H9 (cell line): Measurements from ENCODE around the gene ITPKC. TPM values are rescaled to one million over a fixed set of nuclear protein-coding genes. Genes with fewer than 3 reads are reported as not detected.

Experiments
- DNase-seq: peaks from one replicate; pipeline ENCODE4 v3.0.0-alpha.2; 2017
- H2AFZ ChIP-seq: one replicate; pipeline ENCODE4 v1.6.1; 2013; ENCODE audit warnings: mild to moderate bottlenecking, low read length, control low read depth, moderate library complexity
- H2AK5ac ChIP-seq: 2 replicates; pipeline ENCODE4 v1.6.1; 2013; ENCODE audit warnings: low read length, control low read depth, mixed read lengths; ENCODE audit not compliant: insufficient read length
- H2BK120ac ChIP-seq: one replicate; pipeline ENCODE4 v1.6.1; 2013; ENCODE audit warnings: low read depth, mild to moderate bottlenecking, low read length, control low read depth, inconsistent platforms; ENCODE audit not compliant: poor library complexity, severe bottlenecking
- H2BK12ac ChIP-seq: 2 replicates; pipeline ENCODE4 v1.6.1; 2013; ENCODE audit warnings: low read length, control low read depth, mixed read lengths, low read depth; ENCODE audit not compliant: insufficient read length
- H2BK15ac ChIP-seq: 2 replicates; pipeline ENCODE4 v1.6.1; 2013; ENCODE audit warnings: low read depth, low read length, control low read depth
- H2BK20ac ChIP-seq: one replicate; pipeline ENCODE4 v1.6.1; 2013; ENCODE audit warnings: low read depth, mild to moderate bottlenecking, low read length, control low read depth, inconsistent platforms; ENCODE audit not compliant: poor library complexity, severe bottlenecking
- H2BK5ac ChIP-seq: 2 replicates; pipeline ENCODE4 v1.6.1; 2013; ENCODE audit warnings: low read length, control low read depth, mixed read lengths; ENCODE audit not compliant: insufficient read length
- H3K14ac ChIP-seq: 2 replicates; pipeline ENCODE4 v1.6.1; 2013; ENCODE audit warnings: low read length, control low read depth; ENCODE audit not compliant: insufficient read depth
- H3K18ac ChIP-seq: 2 replicates; pipeline ENCODE4 v1.6.1; 2013; ENCODE audit warnings: low read depth, mild to moderate bottlenecking, mixed read lengths, low read length, control low read depth; ENCODE audit not compliant: insufficient read length
- H3K23ac ChIP-seq: 2 replicates; pipeline ENCODE4 v1.6.1; 2013; ENCODE audit warnings: low read length, control low read depth, mixed read lengths, low read depth; ENCODE audit not compliant: insufficient read length
- H3K23me2 ChIP-seq: 2 replicates; pipeline ENCODE4 v1.6.1; 2013; ENCODE audit warnings: low read depth, mild to moderate bottlenecking, mixed read lengths, low read length, control low read depth; ENCODE audit not compliant: insufficient read length, poor library complexity, severe bottlenecking
- H3K27ac ChIP-seq: 2 replicates; pipeline ENCODE4 v1.5.1; 2013; ENCODE audit warnings: low read length, control low read depth, mixed read lengths, low read depth; ENCODE audit not compliant: insufficient read length
- H3K27me3 ChIP-seq: 2 replicates; pipeline ENCODE4 v1.6.1; 2013; ENCODE audit warnings: low read length, control low read depth, inconsistent platforms; ENCODE audit not compliant: insufficient read depth
- H3K4ac ChIP-seq: 2 replicates; pipeline ENCODE4 v1.6.1; 2013; ENCODE audit warnings: low read depth, mild to moderate bottlenecking, control low read depth, inconsistent platforms, low read length, moderate library complexity
- H3K4me1 ChIP-seq: 2 replicates; pipeline ENCODE4 v1.6.1; 2013; ENCODE audit warnings: low read length, control low read depth, inconsistent platforms; ENCODE audit not compliant: insufficient read depth
- H3K4me2 ChIP-seq: 2 replicates; pipeline ENCODE4 v1.6.1; 2013; ENCODE audit warnings: low read length, control low read depth, mixed read lengths; ENCODE audit not compliant: insufficient read length, insufficient read depth
- H3K56ac ChIP-seq: 2 replicates; pipeline ENCODE4 v1.6.1; 2013; ENCODE audit warnings: low read depth, mild to moderate bottlenecking, mixed read lengths, low read length, control low read depth; ENCODE audit not compliant: insufficient read length
- H3K79me1 ChIP-seq: 2 replicates; pipeline ENCODE4 v1.6.1; 2013; ENCODE audit warnings: low read depth, mild to moderate bottlenecking, moderate library complexity, low read length, control low read depth, inconsistent platforms; ENCODE audit not compliant: insufficient read depth, poor library complexity, severe bottlenecking
- H3K79me2 ChIP-seq: 2 replicates; pipeline ENCODE4 v1.6.1; 2013; ENCODE audit warnings: low read length, control low read depth, inconsistent platforms; ENCODE audit not compliant: insufficient read depth
- H3K9ac ChIP-seq: 2 replicates; pipeline ENCODE4 v1.6.1; 2013; ENCODE audit warnings: low read length, control low read depth, mixed read lengths; ENCODE audit not compliant: insufficient read length; ENCODE audit errors: extremely low read depth
- H3K9me3 ChIP-seq: one replicate; pipeline ENCODE4 v1.6.1; 2013; ENCODE audit warnings: low read depth, low read length, inconsistent platforms; ENCODE audit not compliant: control insufficient read depth
- H3T11ph ChIP-seq: one replicate; pipeline ENCODE4 v1.6.1; 2013; ENCODE audit warnings: mild to moderate bottlenecking, low read length, control low read depth, inconsistent platforms
- H4K20me1 ChIP-seq: one replicate; pipeline ENCODE4 v1.6.1; 2013; ENCODE audit not compliant: control insufficient read depth, insufficient read length, insufficient read depth
- H4K5ac ChIP-seq: 2 replicates; pipeline ENCODE4 v1.6.1; 2013; ENCODE audit warnings: low read depth, mild to moderate bottlenecking, mixed read lengths, low read length, control low read depth; ENCODE audit not compliant: insufficient read length
- H4K8ac ChIP-seq: replicated peaks from 2 replicates; pipeline ENCODE4 v1.6.1; 2013; ENCODE audit warnings: low read length, control low read depth, mixed read lengths, low read depth; ENCODE audit not compliant: insufficient read length
- H4K91ac ChIP-seq: 2 replicates; pipeline ENCODE4 v1.6.1; 2013; ENCODE audit warnings: low read depth, mild to moderate bottlenecking, moderate library complexity, mixed read lengths, low read length, control low read depth; ENCODE audit not compliant: insufficient read length
- H3K27ac Mint-ChIP-seq, 3 experiments: 2 replicates in 2 of 3; 3 replicates in 1 of 3; pipeline ENCODE4 v1.8.0; 2020 to 2021; ENCODE audit warnings: mixed read lengths in 3 of 3, mild to moderate bottlenecking in 1 of 3, moderate library complexity in 1 of 3
- H3K27me3 Mint-ChIP-seq: 2 replicates; pipeline ENCODE4 v1.8.0; 2021; ENCODE audit warnings: low read depth, mild to moderate bottlenecking, moderate library complexity, mixed read lengths
- H3K36me3 Mint-ChIP-seq, 3 experiments: 2 replicates in 2 of 3; 3 replicates in 1 of 3; pipeline ENCODE4 v1.8.0; 2020 to 2021; ENCODE audit warnings: low read depth in 3 of 3, mixed read lengths in 3 of 3; ENCODE audit not compliant: insufficient read depth in 1 of 3
- H3K4me1 Mint-ChIP-seq, 2 experiments: 2 replicates each; pipeline ENCODE4 v1.8.0; 2020; ENCODE audit warnings: mixed read lengths in 2 of 2
- H3K4me3 Mint-ChIP-seq, 2 experiments: 2 replicates in 1 of 2; 3 replicates in 1 of 2; pipeline ENCODE4 v1.8.0; 2020 to 2021; ENCODE audit warnings: mild to moderate bottlenecking in 2 of 2, mixed read lengths in 2 of 2, moderate library complexity in 1 of 2
- H3K9me3 Mint-ChIP-seq, 2 experiments: 2 replicates in 1 of 2; 3 replicates in 1 of 2; pipeline ENCODE4 v1.8.0; 2020; ENCODE audit warnings: mild to moderate bottlenecking in 2 of 2, mixed read lengths in 2 of 2, moderate library complexity in 1 of 2
- CTCF ChIP-seq: fragments of 200-600 bp; sonication (generic); conservative IDR thresholded peaks from 3 replicates; pipeline ENCODE4 v1.8.0; 2021; ENCODE audit warnings: antibody characterized with exemption, mild to moderate bottlenecking
- WGBS: extraction: QIAGEN DNeasy Blood & Tissue Kit; methylation state at CpG from one replicate; pipeline ENCODE4 v1.1.7; 2013; ENCODE audit warnings: missing lambda C conversion rate, low lambda C conversion rate, mixed read lengths; ENCODE audit not compliant: insufficient read length; ENCODE audit errors: extremely low coverage; 5-methylcytosine and 5-hydroxymethylcytosine counted together
- total RNA-seq: library from RNA; stranded (reverse); gene quantifications from 2 replicates; pipeline ENCODE4 v1.2.1, GENCODE V29; 2021

Gene ITPKC
- total RNA-seq, 1 experiment from 2014 or later, result 11.2 TPM

GRCh38 chr19:40703029-40703755, 13.7 kb upstream of the ITPKC start:
- no peak overlapping the region for H4K5ac ChIP-seq
- H3K14ac ChIP-seq, result no peak overlapping the region
- WGBS, result no CpG with 5 or more reads among the region's 24 CpGs
- peak overlapping the region in 2 of 3 experiments; percentile 46 to 86; a peak in 6 of 7 replicates for H3K27ac Mint-ChIP-seq
- no peaks in the 10 kb centered on the region for H4K20me1 ChIP-seq
- no peak overlapping the region for H3K4me2 ChIP-seq
- no peak overlapping the region for H2BK15ac ChIP-seq
- no peak overlapping the region for H3K9ac ChIP-seq
- no peak overlapping the region for H4K8ac ChIP-seq
- H3K23ac ChIP-seq, result no peak overlapping the region
- no peak overlapping the region for H3K4me3 Mint-ChIP-seq
- H3K36me3 Mint-ChIP-seq, result peaks cover 29 to 61% (median 51%) of the 10 kb centered on the region in 3 experiments
- H4K91ac ChIP-seq, result no peak overlapping the region
- H3K27me3 Mint-ChIP-seq, result no peaks in the 10 kb centered on the region; the same call in 1 of the 2 replicates
- H2BK120ac ChIP-seq, result no peak overlapping the region
- H3T11ph ChIP-seq, result no peak overlapping the region
- H3K4ac ChIP-seq, result no peak overlapping the region
- peaks cover 5 to 13% of the 10 kb centered on the region in 2 experiments; a peak in 3 of 4 replicates for H3K4me1 Mint-ChIP-seq
- H2BK12ac ChIP-seq, result no peak overlapping the region
- no peaks in the 10 kb centered on the region for H3K4me1 ChIP-seq
- H3K56ac ChIP-seq, result no peak overlapping the region
- no peaks in the 10 kb centered on the region for H3K79me2 ChIP-seq
- no peaks in the 10 kb centered on the region for H3K23me2 ChIP-seq
- no peak overlapping the region for H2AFZ ChIP-seq
- H3K27ac ChIP-seq, result no peak overlapping the region
- no peak overlapping the region for H3K18ac ChIP-seq
- H3K27me3 ChIP-seq, result no peaks in the 10 kb centered on the region
- H2BK20ac ChIP-seq, result no peak overlapping the region
- no peaks in the 10 kb centered on the region for H3K9me3 Mint-ChIP-seq
- DNase-seq, result no peak
- H2AK5ac ChIP-seq, result no peak overlapping the region
- no peaks in the 10 kb centered on the region for H3K79me1 ChIP-seq
- no peak overlapping the region for H2BK5ac ChIP-seq
- H3K9me3 ChIP-seq, result no peaks in the 10 kb centered on the region
- TF ChIP-seq CTCF, result no peak
